ENCODE data around the gene LRRC14B. TPM values are rescaled to one million over a fixed set of nuclear protein-coding genes. Genes with fewer than 3 reads are reported as not detected.

LRRC14B gene
- total RNA-seq, 3 donors from 2014 or later (not counting 1 experiment from before 2014, with no cell fraction given) = not detected

DNA sequence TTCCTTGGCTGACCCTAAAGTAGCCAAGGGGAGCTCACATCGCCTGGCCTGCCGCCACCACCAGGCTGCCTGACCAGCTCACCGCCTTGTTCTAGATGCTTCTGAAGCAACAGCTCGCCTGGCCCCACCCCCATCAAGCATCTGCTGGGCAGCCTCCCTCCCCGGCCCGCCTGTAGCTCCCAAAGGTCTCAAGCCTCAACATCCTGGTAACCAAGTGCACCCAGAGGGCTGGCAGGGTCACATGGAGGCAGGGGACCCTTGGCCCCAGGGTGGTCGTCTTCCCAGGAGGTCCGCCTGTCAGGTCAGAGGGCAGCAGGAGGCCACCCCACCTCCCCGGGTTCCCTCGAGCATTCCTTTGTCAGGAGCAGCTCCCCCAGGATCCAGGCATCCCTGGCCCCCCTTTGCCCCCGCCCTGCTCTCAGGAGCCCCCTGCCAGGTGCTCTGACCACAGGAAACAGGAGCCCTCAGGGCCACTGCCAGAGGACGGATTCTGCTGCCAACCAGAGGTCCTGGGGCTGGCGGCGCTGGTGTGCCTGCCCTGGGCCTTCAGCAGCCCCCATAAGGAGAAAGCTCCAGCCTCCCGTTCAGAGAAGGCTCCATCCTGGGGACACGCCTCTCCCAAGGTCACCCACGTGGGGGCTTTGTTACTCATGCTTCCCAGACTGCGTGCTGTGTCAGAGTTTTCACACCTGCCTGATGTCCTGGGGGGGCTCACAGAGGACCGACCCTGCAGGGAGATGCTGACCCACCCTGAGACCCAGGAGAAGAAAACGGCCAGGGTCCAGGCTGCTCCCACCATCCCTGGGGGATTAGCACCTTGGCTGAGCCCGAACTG, 3.5 kb upstream of the LRRC14B start:
- Histone ChIP-seq H3K36me3 (ENCODE audit: control insufficient read depth, insufficient read depth, low read length) (no peaks in the 10 kb centered on the region), H3K9me3 (ENCODE audit: control insufficient read depth, insufficient read depth, low read length) (no peaks in the 10 kb centered on the region), H3K4me1 (ENCODE audit: control insufficient read depth, insufficient read depth, low read length) (peaks cover 9% of the 10 kb centered on the region), H3K27me3 (ENCODE audit: control insufficient read depth, insufficient read depth, low read length) (no peaks in the 10 kb centered on the region), H3K4me3 (ENCODE audit: low read length) (no peak overlapping the region), H3K27ac (ENCODE audit: low read length) (no peak overlapping the region)
- Mint-ChIP-seq H3K36me3 (no peaks in the 10 kb centered on the region), H3K27me3 (ENCODE audit: low read depth in 2 of 2) (peaks cover 0 to 11% of the 10 kb centered on the region in 2 donors), H3K4me1 (peaks cover 8 to 10% of the 10 kb centered on the region in 2 donors), H3K27ac (peak overlapping the region in 1 of 2 donors; percentile 62), H3K4me3 (peak overlapping the region; percentile 40), H3K9me3 (no peaks in the 10 kb centered on the region)
- DNase-seq (peak in 1 of 2 donors; percentile 9), ATAC-seq (no peak)
- intact Hi-C loops (cut with micrococcal nuclease) = loop anchor here (1.0 to 2.0 kb wide), 2 partner anchors 32 to 243 kb away; no protein-coding TSS in a partner anchor
- TF ChIP-seq, protein P1, sequence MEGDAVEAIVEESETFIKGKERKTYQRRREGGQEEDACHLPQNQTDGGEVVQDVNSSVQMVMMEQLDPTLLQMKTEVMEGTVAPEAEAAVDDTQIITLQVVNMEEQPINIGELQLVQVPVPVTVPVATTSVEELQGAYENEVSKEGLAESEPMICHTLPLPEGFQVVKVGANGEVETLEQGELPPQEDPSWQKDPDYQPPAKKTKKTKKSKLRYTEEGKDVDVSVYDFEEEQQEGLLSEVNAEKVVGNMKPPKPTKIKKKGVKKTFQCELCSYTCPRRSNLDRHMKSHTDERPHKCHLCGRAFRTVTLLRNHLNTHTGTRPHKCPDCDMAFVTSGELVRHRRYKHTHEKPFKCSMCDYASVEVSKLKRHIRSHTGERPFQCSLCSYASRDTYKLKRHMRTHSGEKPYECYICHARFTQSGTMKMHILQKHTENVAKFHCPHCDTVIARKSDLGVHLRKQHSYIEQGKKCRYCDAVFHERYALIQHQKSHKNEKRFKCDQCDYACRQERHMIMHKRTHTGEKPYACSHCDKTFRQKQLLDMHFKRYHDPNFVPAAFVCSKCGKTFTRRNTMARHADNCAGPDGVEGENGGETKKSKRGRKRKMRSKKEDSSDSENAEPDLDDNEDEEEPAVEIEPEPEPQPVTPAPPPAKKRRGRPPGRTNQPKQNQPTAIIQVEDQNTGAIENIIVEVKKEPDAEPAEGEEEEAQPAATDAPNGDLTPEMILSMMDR (IDR thresholded peaks at IDR 0.05) = no peak
- WGBS (ENCODE audit: insufficient coverage) = 75% methylated on average over 21 of the region's 21 CpGs

DNA sequence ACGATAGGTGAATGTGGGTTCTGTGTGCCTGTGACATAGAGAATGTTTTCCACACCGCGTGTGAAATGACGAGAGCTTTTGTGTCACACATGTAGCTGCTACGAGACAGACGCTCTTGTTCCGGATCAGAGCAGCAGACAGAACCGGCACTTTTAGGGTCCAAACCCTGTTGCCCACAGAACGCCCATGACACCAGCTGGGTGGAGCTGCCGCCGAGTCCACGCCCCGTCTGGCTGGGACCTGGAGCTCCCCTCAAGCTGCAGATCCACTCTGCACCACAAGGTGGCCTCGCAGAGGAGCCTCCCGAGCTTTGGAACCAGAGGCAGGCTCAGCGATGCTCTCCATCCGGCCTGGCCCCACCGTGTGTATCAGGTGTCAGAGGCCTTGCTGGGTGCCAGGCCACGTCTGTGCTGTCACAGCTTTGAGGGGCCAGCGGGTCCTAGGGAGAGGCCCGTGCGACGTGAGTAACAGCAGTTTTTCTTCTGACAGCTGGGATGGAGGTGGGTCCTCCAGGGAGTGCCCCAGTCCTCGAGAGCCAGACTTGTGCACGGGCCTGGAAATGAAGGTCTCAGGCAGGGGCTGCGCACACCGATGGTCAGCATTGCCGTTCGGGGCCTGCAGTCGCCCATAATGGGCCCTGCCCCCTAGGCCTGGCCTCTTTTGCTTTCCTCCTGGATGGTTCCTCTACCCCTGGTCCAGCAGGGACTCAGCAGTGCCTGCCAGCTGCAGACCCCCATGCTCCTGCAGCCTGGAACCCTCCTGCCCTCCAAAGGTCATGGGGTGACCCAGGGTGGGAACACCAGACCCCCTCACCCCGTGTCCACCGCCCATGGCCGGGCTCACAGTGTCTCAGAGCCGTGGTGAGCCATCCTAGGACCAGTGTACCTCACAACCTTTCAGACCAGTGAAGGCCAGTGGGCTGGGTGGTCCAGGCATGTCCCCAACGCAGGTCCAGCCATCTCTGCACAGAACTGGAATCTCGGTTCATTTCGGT, 2.5 kb upstream of the LRRC14B start:
- Histone ChIP-seq H3K27ac (ENCODE audit: low read length) (no peak overlapping the region), H3K36me3 (ENCODE audit: control insufficient read depth, insufficient read depth, low read length) (no peaks in the 10 kb centered on the region), H3K9me3 (ENCODE audit: control insufficient read depth, insufficient read depth, low read length) (no peaks in the 10 kb centered on the region), H3K4me1 (ENCODE audit: control insufficient read depth, insufficient read depth, low read length) (peaks cover 9% of the 10 kb centered on the region), H3K27me3 (ENCODE audit: control insufficient read depth, insufficient read depth, low read length) (no peaks in the 10 kb centered on the region), H3K4me3 (ENCODE audit: low read length) (no peak overlapping the region)
- Mint-ChIP-seq H3K27ac (peak overlapping the region in 1 of 2 donors; percentile 62), H3K4me3 (peak overlapping the region; percentile 40), H3K9me3 (no peaks in the 10 kb centered on the region), H3K4me1 (peaks cover 8 to 10% of the 10 kb centered on the region in 2 donors), H3K27me3 (ENCODE audit: low read depth in 2 of 2) (peaks cover 0 to 11% of the 10 kb centered on the region in 2 donors), H3K36me3 (no peaks in the 10 kb centered on the region)
- 39% methylated on average over 37 of the region's 37 CpGs for WGBS (ENCODE audit: insufficient coverage)
- ATAC-seq = peak; percentile 90 to 99 (median 97)
- TF ChIP-seq, protein P1 (IDR thresholded peaks at IDR 0.05) = peak; percentile 91
- intact Hi-C loops (cut with micrococcal nuclease) = loop anchor here (1.0 to 2.0 kb wide), 2 partner anchors 32 to 242 kb away; no protein-coding TSS in a partner anchor
- DNase-seq = peak; percentile 83 to 93

DNA sequence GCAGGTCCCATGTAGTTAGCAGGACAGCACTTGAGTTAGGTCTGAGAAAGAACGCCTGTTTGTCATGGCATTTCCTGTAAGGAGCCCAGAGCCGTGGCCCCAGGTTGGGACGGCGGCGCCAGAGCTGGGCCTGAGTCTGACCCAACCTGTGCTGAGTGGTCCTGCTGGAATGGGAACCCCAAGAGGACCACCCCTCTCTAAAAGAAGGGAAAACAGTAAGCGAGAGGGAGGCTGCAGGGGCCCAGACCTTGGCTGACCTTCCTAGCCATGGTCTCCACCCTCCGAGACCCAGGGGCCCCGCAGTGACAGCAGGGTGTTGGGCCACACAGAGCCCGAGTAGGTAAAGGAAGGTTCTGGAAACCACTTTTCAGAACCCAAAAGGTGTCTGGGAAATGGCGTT, 1.8 kb upstream of the LRRC14B start:
- 92% methylated on average over 9 of the region's 10 CpGs for WGBS (ENCODE audit: insufficient coverage)
- Mint-ChIP-seq H3K4me1 (peaks cover 8 to 10% of the 10 kb centered on the region in 2 donors), H3K9me3 (no peaks in the 10 kb centered on the region), H3K4me3 (no peak overlapping the region), H3K36me3 (no peaks in the 10 kb centered on the region), H3K27ac (no peak overlapping the region), H3K27me3 (ENCODE audit: low read depth in 2 of 2) (peaks cover 0 to 11% of the 10 kb centered on the region in 2 donors)
- H3K36me3 ChIP-seq (ENCODE audit: control insufficient read depth, insufficient read depth, low read length) = no peaks in the 10 kb centered on the region
- no peaks in the 10 kb centered on the region for H3K9me3 ChIP-seq (ENCODE audit: control insufficient read depth, insufficient read depth, low read length)
- intact Hi-C loops (cut with micrococcal nuclease) = loop anchor here (2.0 kb wide), 1 partner anchor 241 kb away; no protein-coding TSS in a partner anchor
- TF ChIP-seq, protein P1 (IDR thresholded peaks at IDR 0.05) = no peak
- no peak overlapping the region for H3K4me3 ChIP-seq (ENCODE audit: low read length)
- ATAC-seq = no peak
- H3K27me3 ChIP-seq (ENCODE audit: control insufficient read depth, insufficient read depth, low read length) = no peaks in the 10 kb centered on the region
- no peak overlapping the region for H3K27ac ChIP-seq (ENCODE audit: low read length)
- DNase-seq = no peak
- H3K4me1 ChIP-seq (ENCODE audit: control insufficient read depth, insufficient read depth, low read length) = peaks cover 9% of the 10 kb centered on the region
